CD4-positive, alpha-beta T cell treated with Interleukin-6 for 4 hours (primary cell): Measurements from ENCODE around the gene ZNF611.
"Not testable (repeated sequence)": the region's sequence is repeated elsewhere in the genome, so short reads cannot be mapped to it uniquely, and the experiment has no call there.

Experiments
- DNase-seq: peaks from one replicate; pipeline ENCODE4 v3.0.0-alpha.2; 2020; ENCODE audit warnings: mixed read lengths

Gene ZNF611

GRCh38 chr19:52675239-52675638 lies 59.6 kb downstream of the ZNF611 start:
- DNase-seq, result not testable (repeated sequence)

GRCh38 chr19:52673014-52673413 lies 61.8 kb downstream of the ZNF611 start:
- no peak for DNase-seq

- no peak for DNase-seq
These were observed 64.8 kb downstream of the ZNF611 start for GRCh38 chr19:52670046-52670445.

- no peak for DNase-seq
These were observed 65.3 kb downstream of the ZNF611 start for GRCh38 chr19:52669586-52669985.

- DNase-seq, result no peak
These were observed 66.9 kb downstream of the ZNF611 start for GRCh38 chr19:52667972-52668371.

GRCh38 chr19:52666506-52666905 lies 68.3 kb downstream of the ZNF611 start:
- DNase-seq, result no peak

GRCh38 chr19:52665529-52665928 lies 69.3 kb downstream of the ZNF611 start:
- no peak for DNase-seq

- no peak for DNase-seq
These were observed 69.8 kb downstream of the ZNF611 start for GRCh38 chr19:52665027-52665426.

- DNase-seq, result no peak
These were observed 70.4 kb downstream of the ZNF611 start for GRCh38 chr19:52664461-52664860.

GRCh38 chr19:52662631-52663030 lies 72.2 kb downstream of the ZNF611 start:
- DNase-seq, result no peak

- no peak for DNase-seq
These were observed 73.9 kb downstream of the ZNF611 start for GRCh38 chr19:52660981-52661380.

GRCh38 chr19:52659013-52659412 lies 75.8 kb downstream of the ZNF611 start:
- no peak for DNase-seq

GRCh38 chr19:52658595-52658994 lies 76.2 kb downstream of the ZNF611 start:
- DNase-seq, result no peak

- DNase-seq, result no peak
These were observed 81.7 kb downstream of the ZNF611 start for GRCh38 chr19:52653161-52653560.
